DMS114 treated with DMSO at 0.1 percent for 48 hours (cell line): ENCODE data around the gene F10.

Experiments used
- DNase-seq: peaks from one replicate; lab custom pipeline; 2025; ENCODE audit not compliant: unreplicated experiment; lab: John Stamatoyannopoulos, UW

The F10 gene

DNA sequence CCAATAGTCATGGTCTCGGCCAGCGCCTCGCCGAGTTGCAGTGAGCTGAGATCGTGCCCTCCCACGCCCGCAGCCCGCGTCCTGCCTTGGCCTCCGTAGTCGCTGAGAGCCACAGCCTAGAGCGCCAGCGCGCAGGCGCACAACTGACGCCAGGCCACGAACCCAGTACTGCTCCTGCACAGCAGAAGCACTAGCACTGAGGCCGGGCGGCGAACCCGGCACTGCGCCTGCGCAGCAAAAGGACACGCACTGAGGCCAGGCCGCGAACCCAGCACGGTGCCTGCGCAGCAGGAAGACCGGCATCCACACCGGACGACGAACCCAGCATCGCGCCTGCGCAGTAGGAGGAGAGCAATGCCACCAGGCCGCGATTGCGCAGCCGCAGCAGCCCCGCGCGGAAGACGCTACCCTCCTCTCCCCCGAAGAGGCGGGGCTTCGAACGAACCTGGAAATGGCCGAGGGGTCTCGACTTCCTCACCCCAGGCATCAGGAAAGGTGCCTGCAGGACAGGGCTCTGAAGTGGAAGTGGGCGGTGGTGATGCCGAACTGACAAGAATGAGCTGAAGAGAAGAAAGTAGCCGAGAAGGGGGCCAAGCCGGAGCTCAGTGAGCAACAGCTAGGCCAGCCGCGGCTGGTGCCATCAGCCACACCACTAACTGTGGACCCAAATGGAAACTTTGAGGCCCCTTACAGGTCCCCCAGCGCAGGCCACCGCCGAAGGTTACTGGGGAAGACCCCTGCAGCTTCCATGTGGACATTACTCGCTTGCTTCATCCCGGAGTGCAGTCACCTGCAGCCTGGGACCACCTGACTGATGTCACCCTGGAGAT is 7.5 kb downstream of the F10 start:
- no peak for DNase-seq

DNA sequence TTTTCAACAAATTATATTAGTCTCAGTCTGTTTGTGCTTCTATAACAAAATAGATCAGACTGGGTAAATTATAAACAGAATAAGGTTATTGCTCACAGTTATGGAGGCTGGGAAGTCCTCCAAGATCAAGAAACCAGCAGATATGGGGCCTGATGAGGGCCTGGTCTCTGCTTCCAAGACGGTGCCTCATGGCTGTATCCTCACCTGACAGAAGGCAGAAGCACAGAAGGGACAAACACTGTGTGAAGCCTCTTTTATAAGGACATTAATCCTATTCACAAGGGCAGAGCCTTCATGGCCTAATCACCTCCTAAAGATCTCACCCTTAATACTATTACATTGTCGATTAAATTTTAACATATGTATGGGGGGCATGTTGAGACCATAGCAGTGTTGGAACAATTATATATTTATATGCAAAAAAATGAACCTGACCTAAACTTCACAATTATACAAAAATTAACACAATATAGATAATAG is 12.7 kb downstream of the F10 start:
- DNase-seq = no peak

DNA sequence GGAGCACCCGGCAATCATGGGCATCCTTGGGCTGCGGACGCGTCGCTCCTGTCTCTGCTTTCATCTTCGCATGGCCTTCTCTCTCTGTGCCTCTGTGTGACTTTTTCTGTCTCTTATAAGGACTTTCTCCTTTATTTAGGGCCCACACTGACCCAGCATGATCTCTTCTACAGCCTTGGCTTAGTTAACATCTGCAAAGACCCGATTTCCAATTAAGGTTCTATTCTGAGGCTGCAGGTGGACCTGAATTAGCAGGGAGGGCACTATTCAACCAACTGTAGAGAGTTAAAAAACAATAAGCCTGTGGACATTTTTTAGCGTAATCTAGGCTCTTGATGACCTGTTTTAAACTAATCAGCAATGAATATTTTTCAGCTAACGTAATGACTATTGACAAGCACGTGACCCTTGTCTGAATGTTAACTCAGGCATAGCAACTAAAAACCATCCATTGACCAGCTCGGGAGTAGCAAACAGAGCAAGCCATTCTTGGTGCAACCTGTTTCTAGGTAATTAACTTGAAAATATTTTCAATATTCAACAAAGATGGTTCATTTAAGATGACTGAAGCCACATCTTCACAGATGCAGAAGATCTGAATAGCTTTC is 15.2 kb downstream of the F10 start:
- no peak for DNase-seq

DNA sequence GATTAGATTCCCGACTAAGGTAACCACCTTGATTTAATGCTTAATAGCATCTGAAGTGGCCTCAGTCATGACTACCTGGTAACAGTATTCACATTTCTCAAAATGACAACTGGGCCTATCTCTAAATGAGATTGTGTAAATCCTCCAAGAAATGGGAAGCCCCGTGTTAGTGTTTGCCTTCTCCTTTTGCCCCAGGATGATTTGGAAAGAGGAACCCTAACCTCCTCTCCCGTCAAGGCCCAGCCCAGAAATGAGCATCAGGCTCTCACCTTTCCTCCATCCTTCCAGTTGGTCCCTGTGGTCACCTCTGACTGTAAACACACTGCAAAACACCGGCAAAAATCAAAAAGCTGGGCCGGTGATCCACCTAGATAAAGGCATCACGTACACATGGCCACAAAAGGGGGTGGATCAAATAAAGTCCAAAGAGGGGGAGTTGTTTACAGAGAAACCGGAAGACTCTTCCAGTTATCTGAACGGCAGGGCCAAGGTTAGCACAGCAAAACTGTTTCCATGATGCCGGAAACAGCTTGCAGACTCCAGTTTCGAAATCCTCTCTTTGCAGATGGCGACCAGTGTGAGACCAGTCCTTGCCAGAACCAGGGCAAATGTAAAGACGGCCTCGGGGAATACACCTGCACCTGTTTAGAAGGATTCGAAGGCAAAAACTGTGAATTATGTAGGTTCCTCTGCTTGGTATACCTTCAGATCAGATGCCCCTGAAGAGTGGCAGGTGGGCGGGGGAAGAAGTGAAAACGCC is 16.4 kb downstream of the F10 start:
- no peak for DNase-seq

DNA sequence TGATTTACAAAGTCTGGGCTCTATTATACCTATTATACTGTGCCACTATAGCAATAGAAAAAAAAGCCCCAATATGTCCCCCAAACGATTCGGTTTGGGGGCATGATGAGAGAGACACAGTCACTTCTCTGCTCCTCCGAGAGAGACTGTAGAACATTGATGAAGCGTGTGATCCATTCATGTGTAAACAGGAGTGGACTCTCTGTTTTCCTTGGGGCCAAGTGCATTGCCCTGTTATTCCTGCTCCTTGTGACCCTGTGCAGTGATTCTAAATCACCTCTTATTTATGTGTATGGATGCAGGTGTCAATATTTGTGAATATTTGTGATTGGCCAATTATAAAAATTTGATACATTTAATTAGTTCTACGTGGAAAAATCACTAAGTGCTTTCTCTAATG is 17.0 kb downstream of the F10 start:
- no peak for DNase-seq

DNA sequence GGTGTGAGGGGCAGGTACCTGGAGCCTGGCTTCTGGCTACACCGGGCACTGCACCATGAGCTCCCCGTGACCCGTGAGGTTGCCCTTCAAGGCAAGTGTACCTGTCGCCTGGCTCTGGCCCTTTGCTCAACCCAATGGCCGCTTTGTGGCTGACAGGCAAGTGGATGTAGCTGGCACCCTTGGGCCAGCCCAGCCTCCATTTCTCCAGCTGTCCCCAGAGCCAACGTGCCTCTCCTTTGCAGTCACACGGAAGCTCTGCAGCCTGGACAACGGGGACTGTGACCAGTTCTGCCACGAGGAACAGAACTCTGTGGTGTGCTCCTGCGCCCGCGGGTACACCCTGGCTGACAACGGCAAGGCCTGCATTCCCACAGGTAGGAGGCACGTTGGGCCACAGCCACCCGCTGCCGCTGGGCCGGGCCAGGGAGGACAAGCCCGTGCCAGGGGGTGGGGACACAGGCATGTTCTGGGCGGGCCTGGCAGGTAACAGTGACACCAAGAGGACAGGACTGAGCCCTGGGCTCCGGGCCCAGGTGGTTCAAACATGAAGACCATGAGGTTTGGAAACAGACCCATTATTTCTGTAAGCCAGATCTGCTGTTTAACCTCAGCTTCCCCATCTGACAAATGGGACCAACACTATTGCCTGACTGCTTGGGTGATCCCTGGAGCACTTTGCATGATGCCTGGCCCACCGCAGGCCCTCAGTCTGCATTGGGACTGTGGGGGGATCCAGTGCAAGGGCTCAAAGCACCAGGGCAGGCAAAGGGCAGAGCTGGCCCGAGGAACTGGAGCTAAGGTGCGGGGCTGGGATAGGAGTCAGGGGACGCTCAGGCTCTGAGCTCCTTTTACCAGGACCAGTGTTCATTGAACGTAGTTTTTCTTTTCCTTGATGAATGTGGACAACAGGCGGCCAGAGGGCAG is 18.3 kb downstream of the F10 start:
- no peak for DNase-seq

DNA sequence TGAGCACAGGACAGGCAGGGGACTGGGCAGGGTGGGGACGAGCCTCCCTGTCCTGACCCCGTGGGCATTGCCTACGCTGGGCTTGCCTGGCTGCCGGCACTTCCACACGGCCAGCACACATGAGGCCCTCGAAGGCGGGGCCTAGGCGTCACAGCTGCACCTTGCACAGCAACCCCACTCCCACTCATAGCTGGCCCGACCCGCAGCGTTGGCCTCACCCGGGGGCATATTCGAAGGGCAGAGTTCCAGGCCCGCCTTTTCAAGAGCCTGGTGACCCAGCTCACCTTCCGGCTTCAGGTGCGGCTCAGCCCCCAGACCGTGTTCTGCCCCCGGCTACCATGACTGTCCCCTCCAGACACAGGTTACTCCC is 19.0 kb downstream of the F10 start:
- no peak for DNase-seq

DNA sequence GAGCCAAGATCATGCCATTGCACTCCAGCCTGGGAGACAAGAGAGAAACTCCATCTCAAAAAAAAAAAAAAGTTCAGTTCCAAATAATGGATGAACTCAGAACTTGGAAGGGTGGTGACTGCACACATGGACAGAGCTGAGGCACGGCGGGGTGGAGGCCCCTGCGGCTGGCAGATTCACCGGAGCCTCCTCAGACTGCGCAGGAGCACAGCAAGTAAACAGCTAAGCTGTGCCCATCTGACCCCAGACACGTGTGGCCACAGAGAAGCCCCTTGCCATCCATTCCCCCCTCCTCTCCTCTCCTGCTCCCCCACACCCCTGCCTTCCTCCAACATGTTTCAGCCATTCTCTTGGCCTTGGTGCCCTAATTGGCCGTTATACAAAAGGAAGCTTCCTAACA is 20.3 kb downstream of the F10 start:
- no peak for DNase-seq

DNA sequence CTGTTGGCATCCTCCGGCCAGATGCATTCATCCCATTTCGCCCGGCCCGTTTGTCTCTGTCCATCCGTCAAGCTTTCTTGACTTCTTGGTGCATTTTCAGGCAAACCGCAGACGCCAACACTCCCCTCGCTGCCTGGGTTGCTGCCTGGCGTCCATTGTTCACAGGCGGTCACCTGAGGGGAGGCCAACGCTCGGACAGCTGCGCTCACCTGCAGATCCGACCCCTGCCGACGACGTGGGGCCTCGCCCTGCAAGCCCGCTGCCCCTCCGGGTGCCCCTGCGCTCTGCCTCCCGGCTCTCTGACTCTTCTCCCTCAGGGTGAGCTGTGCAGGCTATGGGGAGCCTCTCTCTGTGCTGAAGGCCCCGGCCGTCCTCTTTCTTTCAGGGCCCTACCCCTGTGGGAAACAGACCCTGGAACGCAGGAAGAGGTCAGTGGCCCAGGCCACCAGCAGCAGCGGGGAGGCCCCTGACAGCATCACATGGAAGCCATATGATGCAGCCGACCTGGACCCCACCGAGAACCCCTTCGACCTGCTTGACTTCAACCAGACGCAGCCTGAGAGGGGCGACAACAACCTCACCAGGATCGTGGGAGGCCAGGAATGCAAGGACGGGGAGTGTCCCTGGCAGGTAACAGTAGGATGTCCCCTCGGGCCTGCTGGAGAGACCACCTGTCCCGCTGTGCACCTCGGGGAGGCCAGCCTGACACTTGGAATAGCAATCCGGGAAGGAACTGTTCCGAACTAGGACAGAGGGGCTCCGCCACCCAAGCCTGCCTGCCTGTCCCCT is 21.1 kb downstream of the F10 start:
- DNase-seq = no peak

DNA sequence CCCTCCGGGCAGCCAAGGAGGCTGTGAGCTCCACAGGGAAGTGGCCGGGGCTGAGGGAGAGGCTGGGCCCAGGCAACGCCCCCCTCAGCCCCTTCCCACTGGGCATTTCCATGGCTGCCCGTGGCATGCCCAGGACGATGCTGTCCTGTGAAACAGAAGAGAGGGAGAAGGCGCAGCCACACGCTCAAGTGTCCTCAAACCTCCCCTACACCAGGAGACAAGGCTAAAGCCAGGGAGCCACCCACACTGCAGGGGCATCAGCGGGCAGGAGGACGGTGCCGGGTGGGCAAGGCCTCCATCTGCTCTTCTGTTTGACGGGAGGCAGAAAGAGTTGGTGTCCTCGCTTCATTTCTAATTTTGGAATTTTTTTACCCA is 21.6 kb downstream of the F10 start:
- DNase-seq = no peak

DNA sequence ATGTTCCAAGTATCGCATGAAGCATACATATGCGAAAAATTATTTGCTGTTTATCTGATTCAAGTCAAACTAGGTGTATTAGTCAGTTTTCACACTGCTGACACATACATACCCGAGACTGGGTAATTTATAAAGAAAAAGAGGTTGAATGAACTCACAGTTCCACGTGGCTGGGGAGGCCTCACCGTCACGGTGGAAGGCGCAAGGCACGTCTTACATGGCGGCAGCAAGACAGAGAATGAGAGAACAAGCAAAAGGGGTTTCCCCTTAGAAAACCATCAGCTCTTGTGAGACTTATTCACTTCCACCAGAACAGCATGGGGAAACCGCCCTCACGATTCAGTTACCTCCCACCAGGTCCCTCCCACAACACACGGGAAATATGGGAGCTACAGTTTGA is 22.9 kb downstream of the F10 start:
- no peak for DNase-seq

DNA sequence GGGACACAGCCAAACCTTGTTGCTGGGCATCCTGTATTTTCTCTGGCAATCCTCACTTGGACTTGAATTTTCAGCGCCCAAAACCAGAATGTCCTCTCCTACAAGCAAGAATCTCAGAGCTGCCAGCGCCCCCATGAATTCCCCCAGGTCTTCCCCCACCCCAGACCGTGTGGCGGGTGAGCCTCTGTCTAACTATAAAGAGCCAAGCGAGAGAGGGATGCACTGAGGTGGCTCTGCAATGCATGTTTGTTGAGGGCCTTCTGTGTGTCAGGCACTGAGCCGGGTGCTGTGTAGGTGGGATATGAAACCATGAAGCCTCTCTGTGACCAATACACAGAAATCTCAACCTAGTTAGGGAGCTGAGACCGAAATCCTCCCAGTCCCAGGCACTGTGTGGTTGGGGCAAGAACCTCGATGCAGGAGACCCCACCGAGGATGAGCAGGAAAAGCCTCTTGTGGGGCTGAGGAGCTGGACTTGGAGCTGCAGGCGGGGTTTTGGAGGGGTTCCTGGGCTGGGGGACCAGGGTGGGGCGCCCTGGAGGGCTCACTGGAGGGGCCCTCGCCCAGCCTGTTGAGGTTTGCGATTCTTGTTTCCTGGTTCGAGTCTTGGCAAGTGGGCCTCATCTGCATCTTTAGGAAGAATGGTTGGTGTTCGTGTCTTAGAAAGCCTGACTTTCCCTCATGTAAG is 23.5 kb downstream of the F10 start:
- DNase-seq = no peak

DNA sequence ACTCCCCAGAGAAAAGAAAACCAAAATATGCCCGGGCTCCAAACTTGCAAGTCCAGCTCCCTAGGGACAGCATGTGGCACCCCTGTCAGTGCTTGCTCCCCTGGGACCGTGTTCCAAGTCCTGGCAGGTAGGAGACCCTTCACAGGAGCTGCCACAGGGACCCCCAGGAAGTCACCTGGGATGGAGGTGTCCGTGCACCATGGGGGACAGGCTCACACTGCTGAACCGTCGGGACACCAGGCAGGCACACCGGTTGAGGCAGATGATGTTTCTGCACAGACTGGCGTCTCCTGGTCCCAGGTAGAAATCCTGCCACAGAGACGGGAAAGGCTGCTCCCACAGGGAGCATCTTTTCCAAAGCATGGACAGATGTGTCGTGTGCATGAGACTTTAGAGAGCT is 24.2 kb downstream of the F10 start:
- no peak for DNase-seq

DNA sequence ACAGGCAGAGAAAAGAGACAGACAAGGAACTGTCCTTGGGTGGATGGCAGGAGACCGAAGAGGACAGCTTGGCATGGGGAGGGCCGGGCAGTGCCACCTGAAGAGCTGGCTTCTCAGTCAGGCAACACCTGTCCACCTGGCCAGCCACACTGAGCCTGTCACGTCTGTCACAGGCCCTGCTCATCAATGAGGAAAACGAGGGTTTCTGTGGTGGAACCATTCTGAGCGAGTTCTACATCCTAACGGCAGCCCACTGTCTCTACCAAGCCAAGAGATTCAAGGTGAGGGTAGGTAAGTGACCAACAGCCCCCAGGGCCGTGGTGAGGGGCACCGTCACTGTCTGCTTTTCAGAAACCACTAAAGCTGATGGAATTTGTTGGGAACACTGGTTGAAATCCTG is 24.6 kb downstream of the F10 start:
- no peak for DNase-seq

DNA sequence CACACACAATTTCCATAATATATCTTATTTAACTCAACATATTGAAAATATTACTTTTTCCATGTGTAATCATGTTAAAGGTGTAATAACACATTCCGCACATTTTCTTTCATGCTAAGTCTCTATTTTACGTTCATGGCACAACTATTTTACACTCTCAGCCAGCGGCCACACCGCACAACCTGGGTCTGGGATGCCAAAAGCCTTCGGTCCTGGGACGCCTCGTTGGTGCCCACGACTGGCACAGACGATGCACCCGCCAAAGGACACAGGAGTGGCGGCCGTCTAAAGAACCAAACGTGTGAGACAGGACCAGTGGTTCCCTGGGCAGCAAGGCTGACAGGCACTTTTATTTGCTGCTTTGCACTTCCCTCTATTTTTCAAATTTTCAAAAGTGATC is 25.8 kb downstream of the F10 start:
- no peak for DNase-seq

DNA sequence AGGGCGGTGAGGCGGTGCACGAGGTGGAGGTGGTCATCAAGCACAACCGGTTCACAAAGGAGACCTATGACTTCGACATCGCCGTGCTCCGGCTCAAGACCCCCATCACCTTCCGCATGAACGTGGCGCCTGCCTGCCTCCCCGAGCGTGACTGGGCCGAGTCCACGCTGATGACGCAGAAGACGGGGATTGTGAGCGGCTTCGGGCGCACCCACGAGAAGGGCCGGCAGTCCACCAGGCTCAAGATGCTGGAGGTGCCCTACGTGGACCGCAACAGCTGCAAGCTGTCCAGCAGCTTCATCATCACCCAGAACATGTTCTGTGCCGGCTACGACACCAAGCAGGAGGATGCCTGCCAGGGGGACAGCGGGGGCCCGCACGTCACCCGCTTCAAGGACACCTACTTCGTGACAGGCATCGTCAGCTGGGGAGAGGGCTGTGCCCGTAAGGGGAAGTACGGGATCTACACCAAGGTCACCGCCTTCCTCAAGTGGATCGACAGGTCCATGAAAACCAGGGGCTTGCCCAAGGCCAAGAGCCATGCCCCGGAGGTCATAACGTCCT is 26.4 kb downstream of the F10 start:
- DNase-seq = no peak

DNA sequence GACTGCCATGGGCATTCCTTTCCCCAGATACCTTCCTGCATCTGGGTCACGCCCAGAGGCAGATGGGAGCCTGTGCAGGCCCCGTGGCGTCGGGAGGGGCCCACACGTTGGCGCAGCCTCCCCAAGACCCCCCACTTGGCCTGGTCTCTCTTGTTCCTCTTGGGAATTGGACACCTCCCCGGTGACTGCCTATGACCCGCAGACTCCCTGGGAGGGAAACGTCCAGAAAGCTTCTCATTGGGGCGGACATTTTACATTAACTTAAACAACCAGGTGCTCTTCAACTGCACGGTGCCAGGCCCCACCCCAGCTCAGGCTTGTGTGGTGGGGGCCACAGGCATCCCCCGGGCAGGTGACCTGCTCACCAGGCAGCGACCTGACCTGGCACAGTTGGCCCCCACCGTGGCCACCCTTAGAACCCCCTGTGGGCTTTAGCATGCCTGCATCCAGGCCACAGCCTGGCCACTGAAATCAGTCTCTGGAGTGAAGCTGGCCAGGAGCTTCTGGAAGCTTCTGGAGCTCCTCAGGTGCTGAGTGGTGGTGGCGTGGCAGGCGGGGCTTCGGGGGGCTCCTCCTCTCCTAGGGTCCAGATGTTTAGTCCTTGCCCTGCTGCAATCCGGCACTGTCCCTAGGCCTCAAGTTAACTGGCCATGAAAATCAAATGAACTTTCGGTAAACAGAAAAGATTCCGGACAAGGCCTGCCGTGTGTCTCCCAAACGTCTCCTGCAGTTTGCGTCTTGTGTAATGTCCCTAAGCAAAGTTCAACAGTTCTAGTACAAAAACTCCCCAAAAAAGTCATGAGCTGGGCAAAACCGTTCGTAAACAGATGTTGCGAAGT is 27.3 kb downstream of the F10 start:
- no peak for DNase-seq

DNA sequence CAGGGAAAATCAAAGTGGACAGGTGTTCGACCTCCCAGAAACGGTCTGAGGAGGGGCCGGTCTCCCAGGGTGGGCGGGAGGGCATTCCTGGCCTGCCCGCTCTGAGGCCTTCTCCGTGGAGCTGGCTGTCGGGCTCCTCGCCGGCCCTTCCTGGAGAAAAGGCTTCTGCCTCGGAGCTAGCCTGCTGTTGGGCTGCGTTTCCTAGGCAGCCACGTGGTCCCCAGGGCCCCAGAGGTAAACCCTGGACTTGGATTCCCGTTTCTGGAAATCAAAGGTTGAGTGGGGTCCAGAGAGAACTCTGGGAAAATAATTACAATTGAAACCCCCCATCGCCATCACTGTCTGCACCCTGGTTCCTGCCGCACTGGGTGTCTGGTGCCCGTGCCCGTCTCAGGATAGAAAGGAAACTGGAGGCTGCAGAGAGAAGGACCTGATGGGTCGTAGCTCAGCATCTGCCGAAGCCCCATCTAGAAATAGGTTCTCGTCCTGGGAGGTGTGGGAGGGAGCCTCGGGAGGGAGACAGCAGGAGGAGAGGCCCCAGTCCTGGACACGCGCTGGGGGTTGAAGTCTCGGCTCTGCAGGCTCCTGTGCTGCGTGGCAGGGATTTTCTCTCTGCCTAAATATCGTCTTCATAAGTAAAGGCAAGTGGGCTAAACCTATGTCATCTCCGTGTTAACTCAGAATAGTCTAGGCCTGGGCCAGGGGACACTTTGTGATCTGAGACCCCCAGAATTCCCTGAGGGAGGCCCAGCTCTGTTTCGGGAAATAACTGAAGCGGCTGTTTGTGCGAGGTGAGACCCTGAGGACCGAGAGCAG is 28.2 kb downstream of the F10 start:
- DNase-seq = no peak
